ENCODE results near the gene MACROD2.

GRCh38 chr20:14260367-14260766 is 265.1 kb downstream of the MACROD2 start:
- TF ChIP-seq, protein P1, sequence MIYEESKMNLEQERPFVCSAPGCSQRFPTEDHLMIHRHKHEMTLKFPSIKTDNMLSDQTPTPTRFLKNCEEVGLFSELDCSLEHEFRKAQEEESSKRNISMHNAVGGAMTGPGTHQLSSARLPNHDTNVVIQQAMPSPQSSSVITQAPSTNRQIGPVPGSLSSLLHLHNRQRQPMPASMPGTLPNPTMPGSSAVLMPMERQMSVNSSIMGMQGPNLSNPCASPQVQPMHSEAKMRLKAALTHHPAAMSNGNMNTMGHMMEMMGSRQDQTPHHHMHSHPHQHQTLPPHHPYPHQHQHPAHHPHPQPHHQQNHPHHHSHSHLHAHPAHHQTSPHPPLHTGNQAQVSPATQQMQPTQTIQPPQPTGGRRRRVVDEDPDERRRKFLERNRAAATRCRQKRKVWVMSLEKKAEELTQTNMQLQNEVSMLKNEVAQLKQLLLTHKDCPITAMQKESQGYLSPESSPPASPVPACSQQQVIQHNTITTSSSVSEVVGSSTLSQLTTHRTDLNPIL (CRISPR knock-in tag; IDR thresholded peaks at IDR 0.05; ENCODE audit: low read depth), result no peak
- TF ChIP-seq ZFP3 (CRISPR knock-in tag; IDR thresholded peaks at IDR 0.05) (no peak), ZNF8 (CRISPR knock-in tag; IDR thresholded peaks at IDR 0.05) (no peak), ESRRG (CRISPR knock-in tag; IDR thresholded peaks at IDR 0.05) (no peak), TOX (CRISPR knock-in tag; IDR thresholded peaks at IDR 0.05; ENCODE audit: borderline replicate concordance) (no peak), ZNF565 (CRISPR knock-in tag; conservative IDR thresholded peaks at IDR 0.05; ENCODE audit: low read depth) (no peak), ARNTL (CRISPR knock-in tag; IDR thresholded peaks at IDR 0.05; ENCODE audit: borderline replicate concordance, low read depth) (no peak), BACH2 (CRISPR knock-in tag; IDR thresholded peaks at IDR 0.05; ENCODE audit: borderline replicate concordance) (no peak), ZNF70 (CRISPR knock-in tag; IDR thresholded peaks at IDR 0.05) (no peak), RARB (CRISPR knock-in tag; IDR thresholded peaks at IDR 0.05) (no peak), CSRNP3 (CRISPR knock-in tag; IDR thresholded peaks at IDR 0.05) (no peak)
- TF ChIP-seq, protein P2, sequence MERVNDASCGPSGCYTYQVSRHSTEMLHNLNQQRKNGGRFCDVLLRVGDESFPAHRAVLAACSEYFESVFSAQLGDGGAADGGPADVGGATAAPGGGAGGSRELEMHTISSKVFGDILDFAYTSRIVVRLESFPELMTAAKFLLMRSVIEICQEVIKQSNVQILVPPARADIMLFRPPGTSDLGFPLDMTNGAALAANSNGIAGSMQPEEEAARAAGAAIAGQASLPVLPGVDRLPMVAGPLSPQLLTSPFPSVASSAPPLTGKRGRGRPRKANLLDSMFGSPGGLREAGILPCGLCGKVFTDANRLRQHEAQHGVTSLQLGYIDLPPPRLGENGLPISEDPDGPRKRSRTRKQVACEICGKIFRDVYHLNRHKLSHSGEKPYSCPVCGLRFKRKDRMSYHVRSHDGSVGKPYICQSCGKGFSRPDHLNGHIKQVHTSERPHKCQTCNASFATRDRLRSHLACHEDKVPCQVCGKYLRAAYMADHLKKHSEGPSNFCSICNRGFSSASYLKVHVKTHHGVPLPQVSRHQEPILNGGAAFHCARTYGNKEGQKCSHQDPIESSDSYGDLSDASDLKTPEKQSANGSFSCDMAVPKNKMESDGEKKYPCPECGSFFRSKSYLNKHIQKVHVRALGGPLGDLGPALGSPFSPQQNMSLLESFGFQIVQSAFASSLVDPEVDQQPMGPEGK (CRISPR knock-in tag; IDR thresholded peaks at IDR 0.05; ENCODE audit: borderline replicate concordance), result no peak
- TF ChIP-seq, protein P3, sequence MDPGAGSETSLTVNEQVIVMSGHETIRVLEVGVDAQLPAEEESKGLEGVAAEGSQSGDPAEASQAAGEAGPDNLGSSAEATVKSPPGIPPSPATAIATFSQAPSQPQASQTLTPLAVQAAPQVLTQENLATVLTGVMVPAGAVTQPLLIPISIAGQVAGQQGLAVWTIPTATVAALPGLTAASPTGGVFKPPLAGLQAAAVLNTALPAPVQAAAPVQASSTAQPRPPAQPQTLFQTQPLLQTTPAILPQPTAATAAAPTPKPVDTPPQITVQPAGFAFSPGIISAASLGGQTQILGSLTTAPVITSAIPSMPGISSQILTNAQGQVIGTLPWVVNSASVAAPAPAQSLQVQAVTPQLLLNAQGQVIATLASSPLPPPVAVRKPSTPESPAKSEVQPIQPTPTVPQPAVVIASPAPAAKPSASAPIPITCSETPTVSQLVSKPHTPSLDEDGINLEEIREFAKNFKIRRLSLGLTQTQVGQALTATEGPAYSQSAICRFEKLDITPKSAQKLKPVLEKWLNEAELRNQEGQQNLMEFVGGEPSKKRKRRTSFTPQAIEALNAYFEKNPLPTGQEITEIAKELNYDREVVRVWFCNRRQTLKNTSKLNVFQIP (CRISPR knock-in tag; IDR thresholded peaks at IDR 0.05; ENCODE audit: borderline replicate concordance, low read depth), result no peak
